ENCODE measurements around the gene NUP88.

The NUP88 gene

DNA sequence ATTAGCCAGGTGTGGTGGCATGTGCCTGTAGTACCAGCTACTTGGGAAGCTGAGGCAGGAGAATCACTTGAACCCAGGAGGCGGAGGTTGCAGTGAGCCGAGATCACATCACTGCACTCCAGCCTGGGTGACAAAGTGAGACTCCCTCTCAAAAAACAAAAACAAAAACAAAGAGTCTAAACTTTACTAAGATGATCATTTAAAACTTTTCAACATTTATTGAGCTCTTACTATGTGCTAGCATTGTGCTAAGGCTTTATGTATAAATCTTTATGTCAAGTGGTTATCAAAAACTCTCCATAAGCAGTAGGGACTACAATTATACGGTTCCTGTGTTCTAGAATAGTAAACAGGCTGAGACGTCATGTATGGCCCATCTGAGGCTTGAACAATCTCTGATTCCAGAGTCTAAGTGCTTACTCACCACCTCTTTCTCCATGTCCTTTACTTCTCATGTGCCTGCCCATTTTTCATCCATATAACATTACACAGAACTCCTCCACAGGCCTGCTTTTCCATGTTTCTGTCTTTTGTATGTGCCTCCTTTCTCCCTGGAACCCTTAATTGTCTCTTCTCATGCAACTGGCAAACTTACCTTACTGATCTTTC is 66.7 kb downstream of the NUP88 start:
- no peak overlapping the region for H3K4me3 ChIP-seq (ENCODE audit: control insufficient read depth, low read depth, low read length)
- no peak for TF ChIP-seq CTCF (IDR thresholded peaks at IDR 0.05; ENCODE audit: control insufficient read depth, insufficient read depth, low read depth, low read length, missing control alignments)
- DNase-seq (ENCODE audit: low read depth) = no peak

DNA sequence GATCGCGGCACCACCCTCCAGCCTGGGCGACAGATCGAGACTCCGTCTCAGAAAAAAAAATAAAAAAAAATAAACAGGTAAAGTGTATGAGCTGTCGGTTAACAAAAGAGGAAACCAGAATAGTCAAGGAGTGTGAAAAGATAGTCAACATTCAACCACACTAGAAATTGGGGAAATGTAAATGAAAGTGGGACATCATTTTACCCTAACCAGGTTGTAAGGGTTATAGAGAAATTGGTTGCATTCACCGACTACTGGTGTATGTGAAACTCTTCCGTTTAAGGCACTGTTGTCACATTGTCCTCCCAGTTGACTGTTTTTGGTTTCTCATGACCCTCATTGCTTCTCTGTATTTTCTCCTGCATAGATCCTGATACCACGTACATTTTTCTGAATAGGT is 74.5 kb downstream of the NUP88 start:
- TF ChIP-seq CTCF (IDR thresholded peaks at IDR 0.05; ENCODE audit: control insufficient read depth, insufficient read depth, low read depth, low read length, missing control alignments) = no peak
- no peak for DNase-seq (ENCODE audit: low read depth)
- no peak overlapping the region for H3K4me3 ChIP-seq (ENCODE audit: control insufficient read depth, low read depth, low read length)
